Liver (tissue), 3 donors: Measurements from ENCODE around the gene PIGO.
A peak's percentile ranks its signal among the peaks of the same experiment; 100 is the strongest.

Experiments used
- EGR1 ChIP-seq, 2 donors: IDR thresholded peaks; 2 replicates each; pipeline ENCODE4 v1.6.1; 2016 to 2018; ENCODE audit warnings: antibody characterized with exemption in 2 of 2, low read depth in 2 of 2
- FOXA1 ChIP-seq: IDR thresholded peaks from 2 replicates; pipeline ENCODE4 v1.6.1; 2016; ENCODE audit warnings: antibody characterized with exemption
- GABPA ChIP-seq, 2 donors: IDR thresholded peaks in 1 of 2; conservative IDR thresholded peaks in 1 of 2; 2 replicates each; pipeline ENCODE4 v1.6.1; 2016; ENCODE audit warnings: antibody characterized with exemption in 2 of 2, mild to moderate bottlenecking in 1 of 2, moderate library complexity in 1 of 2
- HNF4A ChIP-seq, 2 donors: conservative IDR thresholded peaks; 2 replicates each; pipeline ENCODE4 v1.6.1; 2016; ENCODE audit warnings: antibody characterized with exemption in 2 of 2, mild to moderate bottlenecking in 2 of 2
- HNF4G ChIP-seq: IDR thresholded peaks from 2 replicates; pipeline ENCODE4 v1.6.1; 2016; ENCODE audit warnings: antibody characterized with exemption
- JUND ChIP-seq, 2 donors: IDR thresholded peaks; 2 replicates each; pipeline ENCODE4 v1.6.1; 2016; ENCODE audit warnings: antibody characterized with exemption in 2 of 2
- RAD21 ChIP-seq, 2 donors: IDR thresholded peaks; 2 replicates each; pipeline ENCODE4 v1.6.1; 2016; ENCODE audit warnings: antibody characterized with exemption in 2 of 2, mild to moderate bottlenecking in 2 of 2
- RXRA ChIP-seq, 2 donors: IDR thresholded peaks; 2 replicates each; pipeline ENCODE4 v1.6.1; 2017 to 2018; ENCODE audit warnings: antibody characterized with exemption in 2 of 2, mild to moderate bottlenecking in 1 of 2
- TAF1 ChIP-seq: conservative IDR thresholded peaks from 2 replicates; pipeline ENCODE4 v1.6.1; 2016; ENCODE audit warnings: antibody characterized with exemption, mild to moderate bottlenecking
- TF ChIP-seq, protein P1 (sequence below): fragments of 150-350 bp; IDR thresholded peaks from 2 replicates; pipeline ENCODE4 v1.5.1; 2017; ENCODE audit warnings: improper control_type of control experiment, low read depth, low read length; ENCODE audit not compliant: missing input control
- TF ChIP-seq, protein P2 (sequence below): IDR thresholded peaks from 2 replicates; pipeline ENCODE4 v1.6.1; 2016; ENCODE audit warnings: antibody characterized with exemption, mild to moderate bottlenecking
- TF ChIP-seq, protein P3 (sequence below): IDR thresholded peaks from 2 replicates; pipeline ENCODE4 v1.6.1; 2016; ENCODE audit warnings: antibody characterized with exemption
- donor health status: healthy.
- donor health status: healthy.

DNA sequence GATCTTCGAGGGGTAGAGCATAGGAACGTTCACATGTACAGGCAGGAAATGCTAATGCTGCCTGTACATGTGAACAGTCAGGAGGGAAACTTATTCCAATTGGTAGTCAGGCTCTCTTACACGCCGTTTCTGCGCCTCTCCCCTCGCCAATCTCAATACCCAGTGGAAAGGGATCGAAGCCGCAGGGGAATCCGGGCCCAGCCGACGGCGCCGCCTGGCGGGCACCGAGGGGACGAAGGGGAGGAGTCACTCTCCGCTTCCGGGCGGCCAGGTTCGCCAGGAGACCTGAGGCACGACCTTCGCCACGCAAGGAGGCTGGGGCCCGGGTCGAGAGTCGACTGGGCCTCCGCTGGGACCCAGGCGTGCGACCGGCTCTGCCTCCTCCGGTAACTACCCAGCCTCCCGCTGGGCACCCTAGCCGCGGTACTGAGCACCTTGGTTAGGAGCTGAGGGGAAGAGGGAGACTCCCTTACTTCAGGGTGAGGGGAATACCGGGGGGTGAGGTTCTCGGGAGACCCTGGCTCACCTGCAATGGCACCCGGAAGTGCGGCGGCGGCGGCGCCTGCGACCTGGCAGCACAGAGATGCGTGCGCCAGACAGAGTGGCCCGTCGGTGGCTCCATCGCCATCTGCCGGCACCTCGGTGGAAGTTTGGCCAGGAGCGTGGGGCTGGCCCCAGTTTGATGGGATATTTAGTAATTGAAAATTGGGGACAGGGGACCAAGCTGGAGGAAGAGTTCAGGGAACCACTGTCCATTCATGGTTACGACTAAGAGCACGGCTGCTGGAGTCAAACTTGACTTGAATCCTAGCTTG, at the start of gene PIGO:
- TF ChIP-seq, protein P1, sequence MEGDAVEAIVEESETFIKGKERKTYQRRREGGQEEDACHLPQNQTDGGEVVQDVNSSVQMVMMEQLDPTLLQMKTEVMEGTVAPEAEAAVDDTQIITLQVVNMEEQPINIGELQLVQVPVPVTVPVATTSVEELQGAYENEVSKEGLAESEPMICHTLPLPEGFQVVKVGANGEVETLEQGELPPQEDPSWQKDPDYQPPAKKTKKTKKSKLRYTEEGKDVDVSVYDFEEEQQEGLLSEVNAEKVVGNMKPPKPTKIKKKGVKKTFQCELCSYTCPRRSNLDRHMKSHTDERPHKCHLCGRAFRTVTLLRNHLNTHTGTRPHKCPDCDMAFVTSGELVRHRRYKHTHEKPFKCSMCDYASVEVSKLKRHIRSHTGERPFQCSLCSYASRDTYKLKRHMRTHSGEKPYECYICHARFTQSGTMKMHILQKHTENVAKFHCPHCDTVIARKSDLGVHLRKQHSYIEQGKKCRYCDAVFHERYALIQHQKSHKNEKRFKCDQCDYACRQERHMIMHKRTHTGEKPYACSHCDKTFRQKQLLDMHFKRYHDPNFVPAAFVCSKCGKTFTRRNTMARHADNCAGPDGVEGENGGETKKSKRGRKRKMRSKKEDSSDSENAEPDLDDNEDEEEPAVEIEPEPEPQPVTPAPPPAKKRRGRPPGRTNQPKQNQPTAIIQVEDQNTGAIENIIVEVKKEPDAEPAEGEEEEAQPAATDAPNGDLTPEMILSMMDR, result peak; percentile 86
- TF ChIP-seq EGR1 (IDR thresholded peaks at IDR 0.05; ENCODE audit: low read depth in 2 of 2), result no peak
- no peak for TF ChIP-seq FOXA1
- peak; percentile 29 for TF ChIP-seq TAF1
- peak; percentile 76 to 77 for TF ChIP-seq RAD21 (IDR thresholded peaks at IDR 0.05)
- no peak for TF ChIP-seq JUND (IDR thresholded peaks at IDR 0.05)
- no peak for TF ChIP-seq HNF4G
- TF ChIP-seq GABPA (IDR thresholded peaks at IDR 0.05 in 1 of 2, conservative IDR thresholded peaks at IDR 0.05 in 1 of 2), result peak; percentile 63 to 93
- TF ChIP-seq, protein P2, sequence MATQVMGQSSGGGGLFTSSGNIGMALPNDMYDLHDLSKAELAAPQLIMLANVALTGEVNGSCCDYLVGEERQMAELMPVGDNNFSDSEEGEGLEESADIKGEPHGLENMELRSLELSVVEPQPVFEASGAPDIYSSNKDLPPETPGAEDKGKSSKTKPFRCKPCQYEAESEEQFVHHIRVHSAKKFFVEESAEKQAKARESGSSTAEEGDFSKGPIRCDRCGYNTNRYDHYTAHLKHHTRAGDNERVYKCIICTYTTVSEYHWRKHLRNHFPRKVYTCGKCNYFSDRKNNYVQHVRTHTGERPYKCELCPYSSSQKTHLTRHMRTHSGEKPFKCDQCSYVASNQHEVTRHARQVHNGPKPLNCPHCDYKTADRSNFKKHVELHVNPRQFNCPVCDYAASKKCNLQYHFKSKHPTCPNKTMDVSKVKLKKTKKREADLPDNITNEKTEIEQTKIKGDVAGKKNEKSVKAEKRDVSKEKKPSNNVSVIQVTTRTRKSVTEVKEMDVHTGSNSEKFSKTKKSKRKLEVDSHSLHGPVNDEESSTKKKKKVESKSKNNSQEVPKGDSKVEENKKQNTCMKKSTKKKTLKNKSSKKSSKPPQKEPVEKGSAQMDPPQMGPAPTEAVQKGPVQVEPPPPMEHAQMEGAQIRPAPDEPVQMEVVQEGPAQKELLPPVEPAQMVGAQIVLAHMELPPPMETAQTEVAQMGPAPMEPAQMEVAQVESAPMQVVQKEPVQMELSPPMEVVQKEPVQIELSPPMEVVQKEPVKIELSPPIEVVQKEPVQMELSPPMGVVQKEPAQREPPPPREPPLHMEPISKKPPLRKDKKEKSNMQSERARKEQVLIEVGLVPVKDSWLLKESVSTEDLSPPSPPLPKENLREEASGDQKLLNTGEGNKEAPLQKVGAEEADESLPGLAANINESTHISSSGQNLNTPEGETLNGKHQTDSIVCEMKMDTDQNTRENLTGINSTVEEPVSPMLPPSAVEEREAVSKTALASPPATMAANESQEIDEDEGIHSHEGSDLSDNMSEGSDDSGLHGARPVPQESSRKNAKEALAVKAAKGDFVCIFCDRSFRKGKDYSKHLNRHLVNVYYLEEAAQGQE, result peak; percentile 63
- TF ChIP-seq, protein P3, sequence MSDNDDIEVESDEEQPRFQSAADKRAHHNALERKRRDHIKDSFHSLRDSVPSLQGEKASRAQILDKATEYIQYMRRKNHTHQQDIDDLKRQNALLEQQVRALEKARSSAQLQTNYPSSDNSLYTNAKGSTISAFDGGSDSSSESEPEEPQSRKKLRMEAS, result peak; percentile 37
- peak; percentile 64 to 84 for TF ChIP-seq RXRA (IDR thresholded peaks at IDR 0.05)
- TF ChIP-seq HNF4A (conservative IDR thresholded peaks at IDR 0.05), result peak; percentile 41 to 63
